KMS-11 (cell line): Measurements from ENCODE around the gene TMEM59L.

Experiments used
- H2AFZ ChIP-seq: fragments of 200-600 bp; sonication (generic); 2 replicates; pipeline ENCODE4 v1.6.1; 2016; ENCODE audit warnings: antibody characterized with exemption, mixed run types, low read depth
- H3K27ac ChIP-seq: fragments of 200-600 bp; sonication (generic); 2 replicates; pipeline ENCODE4 v1.6.1; 2016; ENCODE audit warnings: mild to moderate bottlenecking, mixed run types
- H3K27me3 ChIP-seq: fragments of 200-600 bp; sonication (generic); 2 replicates; pipeline ENCODE4 v1.6.1; 2017; ENCODE audit warnings: mild to moderate bottlenecking, low read depth, mixed run types, moderate library complexity; ENCODE audit not compliant: insufficient read depth
- H3K36me3 ChIP-seq: fragments of 200-600 bp; sonication (generic); 2 replicates; pipeline ENCODE4 v1.6.1; 2017; ENCODE audit warnings: mild to moderate bottlenecking, mixed run types; ENCODE audit not compliant: insufficient read depth
- H3K4me1 ChIP-seq: fragments of 200-600 bp; sonication (generic); 2 replicates; pipeline ENCODE4 v1.6.1; 2016; ENCODE audit warnings: mild to moderate bottlenecking, low read depth, mixed run types; ENCODE audit not compliant: poor library complexity, severe bottlenecking
- H3K4me2 ChIP-seq: fragments of 200-600 bp; sonication (generic); 2 replicates; pipeline ENCODE4 v1.7.0; 2016; ENCODE audit warnings: mild to moderate bottlenecking, mixed run types
- H3K4me3 ChIP-seq: fragments of 200-600 bp; sonication (generic); IDR thresholded peaks from 2 replicates; pipeline ENCODE4 v1.6.1; 2017; ENCODE audit warnings: low read depth, low read length, mixed read lengths; ENCODE audit not compliant: insufficient read depth
- H3K79me2 ChIP-seq: fragments of 200-600 bp; sonication (generic); 2 replicates; pipeline ENCODE4 v1.6.1; 2016; ENCODE audit warnings: low read depth, mixed run types; ENCODE audit not compliant: insufficient read depth
- H3K9ac ChIP-seq: fragments of 200-600 bp; sonication (generic); 2 replicates; pipeline ENCODE4 v1.6.1; 2016; ENCODE audit warnings: mild to moderate bottlenecking, mixed run types
- H4K20me1 ChIP-seq: fragments of 200-600 bp; sonication (generic); 2 replicates; pipeline ENCODE4 v1.6.1; 2016; ENCODE audit warnings: mild to moderate bottlenecking, mixed run types; ENCODE audit not compliant: insufficient read depth
- TF ChIP-seq, protein P1 (sequence below): fragments of 200-600 bp; sonication (generic); conservative IDR thresholded peaks from 2 replicates; pipeline ENCODE4 v1.6.1; 2017; ENCODE audit warnings: low read depth, mild to moderate bottlenecking, antibody characterized with exemption, low read length, moderate library complexity, mixed read lengths

Gene TMEM59L

DNA sequence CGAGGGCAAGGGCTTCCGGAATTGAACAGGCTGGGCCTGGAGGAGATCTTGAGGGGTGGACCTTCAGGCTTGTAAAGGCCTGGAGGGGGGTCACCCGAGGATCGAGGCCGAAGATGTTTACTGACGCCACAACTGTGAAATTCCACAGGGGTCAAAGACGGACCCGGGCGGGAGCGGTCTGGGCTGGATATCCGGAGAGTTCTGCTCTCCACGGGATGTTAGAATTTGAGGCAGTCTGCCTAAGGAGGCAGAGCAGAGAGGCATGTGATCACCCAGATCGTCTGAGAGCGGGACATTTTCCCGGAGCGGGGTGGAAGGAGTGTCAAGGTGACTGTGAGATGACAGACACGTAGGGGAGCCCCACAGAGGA, 37.3 kb downstream of the TMEM59L start:
- Histone ChIP-seq H3K27me3 (no peaks in the 10 kb centered on the region), H3K79me2 (no peaks in the 10 kb centered on the region), H4K20me1 (no peaks in the 10 kb centered on the region), H3K4me1 (no peaks in the 10 kb centered on the region), H2AFZ (no peak overlapping the region), H3K4me3 (no peak overlapping the region), H3K9ac (no peak overlapping the region), H3K36me3 (no peaks in the 10 kb centered on the region), H3K27ac (no peak overlapping the region), H3K4me2 (no peak overlapping the region)
- TF ChIP-seq, protein P1, sequence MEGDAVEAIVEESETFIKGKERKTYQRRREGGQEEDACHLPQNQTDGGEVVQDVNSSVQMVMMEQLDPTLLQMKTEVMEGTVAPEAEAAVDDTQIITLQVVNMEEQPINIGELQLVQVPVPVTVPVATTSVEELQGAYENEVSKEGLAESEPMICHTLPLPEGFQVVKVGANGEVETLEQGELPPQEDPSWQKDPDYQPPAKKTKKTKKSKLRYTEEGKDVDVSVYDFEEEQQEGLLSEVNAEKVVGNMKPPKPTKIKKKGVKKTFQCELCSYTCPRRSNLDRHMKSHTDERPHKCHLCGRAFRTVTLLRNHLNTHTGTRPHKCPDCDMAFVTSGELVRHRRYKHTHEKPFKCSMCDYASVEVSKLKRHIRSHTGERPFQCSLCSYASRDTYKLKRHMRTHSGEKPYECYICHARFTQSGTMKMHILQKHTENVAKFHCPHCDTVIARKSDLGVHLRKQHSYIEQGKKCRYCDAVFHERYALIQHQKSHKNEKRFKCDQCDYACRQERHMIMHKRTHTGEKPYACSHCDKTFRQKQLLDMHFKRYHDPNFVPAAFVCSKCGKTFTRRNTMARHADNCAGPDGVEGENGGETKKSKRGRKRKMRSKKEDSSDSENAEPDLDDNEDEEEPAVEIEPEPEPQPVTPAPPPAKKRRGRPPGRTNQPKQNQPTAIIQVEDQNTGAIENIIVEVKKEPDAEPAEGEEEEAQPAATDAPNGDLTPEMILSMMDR, result no peak

DNA sequence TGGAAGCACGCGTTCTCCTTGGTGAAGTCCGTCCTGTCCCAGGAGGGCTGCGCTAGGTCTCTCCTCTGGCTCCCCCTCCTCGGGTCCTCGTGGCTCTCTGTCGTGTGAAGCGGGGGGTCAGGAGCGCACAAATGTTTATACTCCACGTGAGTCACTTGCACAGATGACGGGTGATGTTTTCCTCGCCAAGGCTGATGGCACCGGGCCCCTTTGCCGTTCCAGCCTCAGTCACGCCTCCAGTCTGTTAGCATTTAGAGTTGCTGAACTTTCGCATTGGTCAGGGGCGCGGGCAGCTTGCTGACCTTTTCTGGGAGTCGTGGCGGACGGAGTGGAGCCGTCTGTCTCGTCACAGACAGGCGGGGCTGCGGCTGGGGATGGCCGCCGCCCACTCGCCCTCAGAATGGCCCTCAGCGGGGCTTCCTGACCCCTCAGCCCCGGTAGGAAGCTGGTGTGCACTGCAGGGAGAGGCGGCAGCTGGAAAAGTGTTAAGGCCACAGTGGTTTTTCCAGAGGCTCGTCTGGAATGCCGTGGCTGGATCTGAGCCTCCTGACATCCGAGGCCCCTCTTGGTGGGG, 37.9 kb downstream of the TMEM59L start:
- TF ChIP-seq, protein P1, result no peak
- H3K36me3 ChIP-seq, result no peaks in the 10 kb centered on the region
- H3K27ac ChIP-seq, result no peak overlapping the region
- H3K4me1 ChIP-seq, result no peaks in the 10 kb centered on the region
- H3K4me3 ChIP-seq, result no peak overlapping the region
- H3K79me2 ChIP-seq, result no peaks in the 10 kb centered on the region
- no peak overlapping the region for H3K4me2 ChIP-seq
- no peaks in the 10 kb centered on the region for H3K27me3 ChIP-seq
- no peak overlapping the region for H3K9ac ChIP-seq
- no peak overlapping the region for H2AFZ ChIP-seq
- H4K20me1 ChIP-seq, result no peaks in the 10 kb centered on the region

DNA sequence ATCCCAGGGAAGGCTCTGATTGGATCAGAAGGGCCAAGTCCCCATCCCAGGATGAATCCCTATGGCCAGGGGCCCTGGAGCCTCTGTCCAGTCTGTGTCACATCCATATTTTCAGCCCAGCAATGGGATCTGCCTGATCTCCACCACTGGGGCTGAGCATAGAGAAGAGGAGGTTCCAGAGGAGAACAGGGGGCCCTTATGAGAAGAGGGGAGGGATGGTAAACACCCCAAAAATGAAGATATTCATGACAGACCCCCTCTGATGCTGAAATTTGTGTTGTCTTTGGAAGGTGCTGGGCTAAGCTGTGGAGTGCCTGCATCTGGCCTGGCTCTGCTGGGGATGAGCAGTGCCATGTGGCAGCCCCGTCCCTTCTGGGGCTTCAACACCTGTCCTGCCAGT, 38.6 kb downstream of the TMEM59L start:
- Histone ChIP-seq H3K27ac (no peak overlapping the region), H3K27me3 (no peaks in the 10 kb centered on the region), H3K4me1 (no peaks in the 10 kb centered on the region), H3K4me3 (no peak overlapping the region), H3K79me2 (no peaks in the 10 kb centered on the region), H2AFZ (no peak overlapping the region), H3K36me3 (no peaks in the 10 kb centered on the region), H4K20me1 (no peaks in the 10 kb centered on the region), H3K4me2 (no peak overlapping the region), H3K9ac (no peak overlapping the region)
- TF ChIP-seq, protein P1, result no peak

DNA sequence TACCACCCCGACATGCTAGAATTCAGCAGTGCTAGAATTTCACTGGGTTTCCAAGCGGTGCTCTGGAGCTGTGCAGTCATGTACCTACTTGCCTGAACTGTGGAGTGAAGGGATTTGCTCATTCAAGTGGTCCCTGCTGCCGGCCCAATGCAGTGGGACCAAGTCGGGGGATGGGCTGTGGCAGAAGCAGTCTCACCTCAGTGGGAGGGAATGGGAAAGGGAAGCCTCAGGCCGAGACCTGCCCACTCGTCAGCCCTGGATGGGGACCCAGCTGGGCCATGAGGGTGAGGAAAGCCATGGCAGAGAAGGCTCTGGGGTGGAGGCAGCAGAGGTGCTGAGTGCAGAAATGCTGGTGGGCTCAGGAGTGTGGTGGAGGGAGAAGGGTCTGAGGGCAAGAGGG, 39.1 kb downstream of the TMEM59L start:
- H3K27me3 ChIP-seq, result no peaks in the 10 kb centered on the region
- H4K20me1 ChIP-seq, result no peaks in the 10 kb centered on the region
- no peak overlapping the region for H3K27ac ChIP-seq
- no peak overlapping the region for H3K4me2 ChIP-seq
- no peak overlapping the region for H3K9ac ChIP-seq
- H2AFZ ChIP-seq, result no peak overlapping the region
- H3K79me2 ChIP-seq, result no peaks in the 10 kb centered on the region
- no peaks in the 10 kb centered on the region for H3K36me3 ChIP-seq
- TF ChIP-seq, protein P1, result no peak
- no peak overlapping the region for H3K4me3 ChIP-seq
- H3K4me1 ChIP-seq, result no peaks in the 10 kb centered on the region
